Activated CD4-positive, CD25-positive, alpha-beta regulatory T cell treated with anti-CD3 and anti-CD28 coated beads, Interleukin-2, amount 50 U/mL, for 72 hours (primary cell): ENCODE data around the gene TAGAP.
"Not testable (repeated sequence)": the region's sequence is repeated elsewhere in the genome, so short reads cannot be mapped to it uniquely, and the experiment has no call there.

ENCODE experiments used
- DNase-seq: peaks from one replicate; pipeline ENCODE4 v3.0.0; 2021

Gene TAGAP

DNA sequence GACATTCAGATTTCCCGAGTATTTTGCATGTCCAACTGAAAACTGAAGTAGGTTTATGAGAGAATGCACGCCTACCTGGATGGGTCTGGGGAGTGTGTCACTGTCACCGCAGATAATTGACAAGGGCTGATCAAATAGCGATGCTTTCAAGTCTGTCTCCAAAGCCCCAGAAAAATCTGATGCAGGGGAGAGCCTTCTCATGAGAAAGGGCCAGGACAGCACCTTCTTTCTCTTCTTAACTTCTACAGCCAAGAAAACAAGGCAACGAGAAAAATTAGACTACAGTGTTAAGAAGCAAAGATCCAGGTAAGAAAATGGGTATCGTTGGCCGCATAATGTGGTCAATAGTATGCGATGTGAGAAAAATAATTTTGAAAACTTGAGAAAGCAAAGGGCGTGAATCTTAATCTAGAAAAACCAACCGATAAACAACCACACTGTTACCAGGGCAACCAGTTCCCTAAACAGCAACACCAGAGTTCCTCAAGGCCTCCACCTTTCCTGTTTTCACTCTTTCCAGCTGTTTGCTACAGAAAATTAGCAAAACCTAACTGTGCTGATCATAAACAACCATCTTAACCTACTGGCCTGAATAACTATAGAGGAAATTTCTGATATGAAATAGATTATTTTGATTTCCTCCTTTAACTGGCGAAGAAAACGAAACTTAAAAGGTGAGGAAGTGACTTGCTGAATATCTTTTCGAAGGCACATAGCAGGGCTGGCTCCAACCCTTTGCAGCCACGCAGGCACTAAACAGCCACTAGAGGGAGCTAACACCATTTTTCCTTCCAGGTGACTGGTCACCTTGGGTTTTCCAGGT lies 2.6 kb downstream of the TAGAP start:
- DNase-seq = peak; percentile 58

- no peak for DNase-seq
These were observed 3.6 kb downstream of the TAGAP start for GRCh38 chr6:159041181-159041580.

DNA sequence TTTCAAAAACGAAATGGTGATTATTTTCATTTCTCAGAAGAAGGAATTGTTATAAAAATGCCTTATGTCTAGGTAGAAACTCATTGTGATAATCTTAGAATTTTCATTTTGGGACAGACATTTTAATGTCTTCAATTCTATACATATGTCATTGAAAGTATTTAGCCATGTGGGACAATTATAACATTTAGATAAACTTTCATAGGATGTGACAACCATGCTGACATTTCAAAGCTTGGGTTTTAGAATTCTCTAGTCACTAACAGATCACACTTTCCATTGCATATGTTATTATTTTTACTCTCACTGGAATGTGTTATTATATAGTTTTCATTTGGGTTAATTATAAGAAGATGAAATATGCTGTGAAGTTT lies 4.9 kb downstream of the TAGAP start:
- DNase-seq = no peak

GRCh38 chr6:159038914-159039884 lies 5.6 kb downstream of the TAGAP start:
- no peak for DNase-seq

DNA sequence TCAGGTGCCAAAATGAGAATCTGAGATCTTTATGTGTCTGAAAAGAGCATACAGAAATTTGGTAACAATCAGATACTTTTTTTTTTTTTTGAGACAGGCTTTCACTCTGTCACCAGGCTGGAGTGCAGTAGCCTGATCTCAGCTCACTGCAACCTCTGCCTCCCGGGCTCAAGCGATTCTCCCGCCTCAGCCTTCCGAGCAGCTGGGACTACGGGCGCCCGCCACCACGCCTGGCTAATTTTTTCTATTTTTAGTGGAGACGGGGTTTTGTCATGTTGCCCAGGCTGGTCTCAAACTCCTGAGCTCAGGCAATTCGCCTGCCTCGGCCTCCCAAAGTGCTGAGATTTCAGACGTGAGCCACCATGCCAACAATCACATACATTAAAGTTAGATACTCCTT lies 6.5 kb downstream of the TAGAP start:
- not testable (repeated sequence) for DNase-seq

DNA sequence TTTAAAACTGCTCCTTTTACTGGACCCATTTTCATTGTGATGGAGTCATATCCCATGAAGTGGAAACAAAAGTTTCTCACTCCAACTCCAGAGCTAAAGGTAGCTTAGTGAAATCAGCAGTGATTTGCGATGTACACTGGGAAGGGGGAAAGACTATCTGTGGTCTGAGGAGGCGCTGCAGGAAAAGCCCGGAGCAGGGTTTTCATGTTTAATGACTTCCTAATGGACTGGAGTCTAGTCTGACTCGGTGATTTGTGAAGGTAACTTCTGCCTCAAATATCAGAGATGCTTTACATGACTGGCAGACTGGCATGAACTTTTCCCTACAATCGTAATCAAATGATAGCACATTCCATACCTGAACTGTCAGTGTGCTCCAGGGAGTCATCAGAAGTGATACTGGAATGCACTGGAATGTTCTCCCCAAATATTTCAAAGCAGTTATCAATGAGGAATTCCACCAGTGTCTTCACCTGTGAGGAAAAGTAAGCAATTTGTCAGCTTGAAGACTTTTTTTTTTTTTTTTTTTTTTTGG lies 7.0 kb downstream of the TAGAP start:
- DNase-seq = no peak

DNA sequence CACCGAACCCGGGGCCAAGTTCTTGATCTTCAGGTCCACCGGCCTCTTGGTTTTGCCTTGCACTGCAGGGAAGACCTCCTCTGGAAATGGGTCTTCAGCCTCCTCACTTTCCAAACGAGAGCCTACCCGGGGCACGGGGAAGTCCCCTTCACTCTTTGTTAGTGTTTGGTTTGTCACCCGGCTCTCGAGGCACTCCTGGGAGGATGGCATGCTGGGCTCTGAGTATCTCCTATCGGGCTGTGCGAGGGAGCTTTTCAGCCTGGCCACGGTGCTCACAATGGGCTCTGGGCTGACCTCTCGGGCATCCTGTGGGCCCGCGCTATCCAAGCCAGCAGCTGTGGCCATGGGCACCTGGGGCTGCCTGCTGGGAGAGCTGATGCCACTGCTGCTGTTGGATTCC lies 8.1 kb downstream of the TAGAP start:
- no peak for DNase-seq

- DNase-seq = no peak
These were observed 8.9 kb downstream of the TAGAP start for GRCh38 chr6:159035891-159036290.

DNA sequence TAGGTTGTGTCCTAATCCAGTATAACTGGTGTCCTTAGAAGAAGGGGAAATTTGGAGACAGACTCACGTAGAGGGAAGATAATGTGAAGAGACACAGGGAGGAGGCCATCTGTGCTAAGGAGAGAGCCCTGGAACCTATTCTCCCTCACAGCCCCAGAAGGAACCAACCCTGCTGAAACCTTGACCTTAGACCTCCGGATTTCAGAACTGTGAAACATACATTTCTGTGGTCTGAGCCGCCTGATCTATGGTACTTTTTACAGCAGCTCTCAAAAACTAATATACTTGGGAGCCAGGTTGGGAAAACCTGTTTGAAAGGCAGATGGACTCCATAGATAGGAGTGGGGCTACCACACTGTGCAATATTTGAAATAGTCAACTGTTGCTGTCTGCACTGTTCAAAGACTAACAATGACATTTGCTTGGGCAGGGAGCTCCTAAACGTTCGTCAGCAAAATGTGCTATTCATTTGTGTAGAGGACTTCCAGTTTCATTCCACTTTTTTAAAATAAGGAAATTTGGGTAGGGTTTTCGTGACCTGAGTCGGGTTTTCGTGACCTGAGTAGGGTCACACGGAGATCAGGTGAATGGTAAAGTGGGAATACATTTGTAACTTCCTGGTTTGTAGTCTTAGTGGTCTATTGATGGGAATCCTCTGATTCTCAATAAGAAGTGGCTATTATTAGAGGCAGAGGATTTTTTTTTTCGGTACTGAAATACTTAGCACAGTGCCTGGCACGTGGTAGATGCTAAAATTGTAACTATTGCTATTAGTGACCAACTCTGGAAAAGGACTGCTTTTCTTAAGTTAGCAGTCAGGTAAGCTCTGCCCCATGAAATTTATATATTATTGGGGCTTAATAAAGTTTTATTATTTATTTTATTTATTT lies 11.4 kb downstream of the TAGAP start:
- no peak for DNase-seq

GRCh38 chr6:159031846-159032245 lies 12.9 kb downstream of the TAGAP start:
- no peak for DNase-seq

DNA sequence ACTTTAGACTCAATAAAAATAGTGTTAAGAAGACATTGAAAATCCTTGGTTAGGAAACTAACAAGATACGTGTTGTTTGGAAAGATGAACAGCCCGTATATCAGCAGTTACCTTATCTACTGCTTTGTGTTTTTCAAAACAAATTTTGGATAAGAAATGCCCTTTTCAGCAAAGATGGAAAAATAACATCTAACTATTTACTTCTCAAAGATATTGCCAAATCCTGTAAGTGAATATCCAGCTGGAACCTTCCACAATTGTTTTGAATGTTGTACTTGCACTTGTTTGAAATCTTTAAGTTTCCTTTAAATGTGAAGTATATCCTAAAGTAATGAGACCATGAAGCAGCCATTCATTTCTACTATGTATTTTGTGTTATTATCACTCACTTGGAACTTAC lies 14.6 kb downstream of the TAGAP start:
- no peak for DNase-seq

GRCh38 chr6:159025224-159025623 lies 19.6 kb downstream of the TAGAP start:
- not testable (repeated sequence) for DNase-seq

- no peak for DNase-seq
These were observed 20.9 kb downstream of the TAGAP start for GRCh38 chr6:159023893-159024292.

DNA sequence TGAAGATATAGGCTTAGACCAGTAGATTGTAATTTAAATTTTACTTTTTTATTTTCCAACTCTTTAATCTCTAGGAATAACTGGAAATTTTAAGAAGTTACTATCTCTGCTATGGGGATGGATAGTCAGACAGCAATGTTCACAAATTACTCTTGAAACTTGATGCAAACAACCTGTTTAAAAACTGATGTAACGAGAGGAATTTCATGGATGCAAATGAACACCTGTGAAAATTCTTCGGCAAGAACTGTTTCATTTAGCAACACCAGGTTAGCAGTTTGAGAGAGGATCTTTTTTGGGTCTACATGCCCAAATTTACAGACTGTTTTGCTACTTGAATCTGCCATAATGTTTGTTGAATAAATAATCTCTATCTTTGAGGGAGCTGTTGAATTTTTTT lies 24.8 kb downstream of the TAGAP start:
- DNase-seq = no peak

- DNase-seq = no peak
These were observed 26.8 kb downstream of the TAGAP start for GRCh38 chr6:159017757-159018559.

GRCh38 chr6:159014406-159014805 lies 30.4 kb downstream of the TAGAP start:
- DNase-seq = no peak

DNA sequence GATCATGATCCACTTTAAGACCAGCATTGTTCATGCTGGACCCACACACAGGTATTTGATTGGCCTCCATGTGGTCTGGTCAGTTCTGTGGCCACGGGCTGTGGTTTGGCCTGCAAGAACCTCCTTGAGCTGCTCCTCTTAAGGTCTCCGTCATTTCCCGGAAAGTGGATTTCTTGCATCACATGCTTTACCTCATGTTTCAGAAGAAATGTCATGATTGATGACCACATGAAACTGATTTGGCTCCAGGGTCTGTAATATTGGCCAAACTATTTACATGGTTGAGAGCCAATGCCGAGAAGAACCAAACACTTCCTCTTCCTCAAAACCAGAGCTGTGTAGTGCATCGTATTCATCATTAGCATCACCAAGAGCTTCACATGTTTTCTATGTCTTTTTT lies 31.6 kb downstream of the TAGAP start:
- DNase-seq = no peak

DNA sequence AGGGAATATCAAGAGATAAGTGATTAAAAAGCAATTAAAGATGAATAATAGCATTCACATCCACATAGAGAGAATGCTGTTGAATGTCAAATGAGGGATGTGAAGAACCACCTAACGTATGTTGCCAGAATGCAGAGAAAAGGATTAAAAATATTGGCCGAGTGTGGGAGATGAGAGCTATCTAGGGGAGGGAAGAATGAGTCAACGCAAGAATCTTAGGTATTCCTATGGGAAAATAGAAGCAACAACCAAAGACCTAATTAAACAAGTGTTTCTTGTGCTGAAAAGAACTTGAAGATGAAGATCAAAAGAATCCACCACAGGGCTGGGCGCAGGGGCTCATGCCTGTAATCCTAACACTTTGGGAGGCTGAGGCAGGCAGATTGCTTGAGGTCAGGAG lies 32.6 kb downstream of the TAGAP start:
- DNase-seq = no peak

- not testable (repeated sequence) for DNase-seq
These were observed 34.7 kb downstream of the TAGAP start for GRCh38 chr6:159010037-159010612.

DNA sequence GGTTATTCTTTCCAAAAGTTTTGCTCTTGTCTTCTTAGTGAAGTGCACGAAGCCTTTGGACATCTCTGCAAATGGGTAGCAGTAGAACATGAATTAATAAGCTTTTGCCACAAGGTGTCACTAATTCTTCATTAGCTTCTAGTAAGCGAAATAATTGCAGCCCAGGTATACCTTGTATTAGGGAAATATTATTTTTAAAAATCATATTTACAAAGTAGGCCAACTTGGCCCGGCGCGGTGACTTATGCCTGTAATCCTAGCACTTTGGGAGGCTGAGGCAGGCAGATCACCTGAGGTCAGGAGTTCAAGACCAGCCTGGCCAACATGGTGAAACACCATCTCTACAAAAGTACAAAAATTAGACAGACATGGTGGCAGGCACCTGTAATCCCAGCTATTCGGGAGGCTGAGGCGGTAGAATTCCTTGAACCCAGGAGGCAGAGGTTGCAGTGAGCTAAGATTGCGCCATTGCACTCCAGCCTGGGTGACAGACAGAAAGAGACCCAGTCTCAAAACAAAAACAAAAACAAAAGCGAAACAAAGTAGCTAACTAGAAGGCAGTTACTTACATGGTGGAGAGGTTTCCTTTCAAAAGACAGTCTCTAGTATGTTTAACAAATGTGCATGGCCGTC lies 36.0 kb downstream of the TAGAP start:
- DNase-seq = no peak

GRCh38 chr6:159007510-159007909 lies 37.3 kb downstream of the TAGAP start:
- DNase-seq = no peak
